GM23248 (cell line): ENCODE measurements around the gene CDK14.

Source experiments
- EZH2 ChIP-seq: fragments of 200-600 bp; sonication (generic); IDR thresholded peaks from 2 replicates; pipeline ENCODE4 v1.6.1; 2018; ENCODE audit warnings: antibody characterized with exemption, mild to moderate bottlenecking; ENCODE audit not compliant: insufficient read depth, poor library complexity, severe bottlenecking
- EZH2phosphoT487 ChIP-seq: fragments of 200-600 bp; sonication (generic); IDR thresholded peaks from 2 replicates; pipeline ENCODE4 v1.6.1; 2018; ENCODE audit warnings: antibody characterized with exemption, moderate library complexity, mild to moderate bottlenecking, low read depth; ENCODE audit not compliant: insufficient read depth

GRCh38 chr7:91198371-91198770 is 602.2 kb downstream of the CDK14 start:
- TF ChIP-seq EZH2phosphoT487, result no peak
- TF ChIP-seq EZH2, result no peak
